ENCODE data around the gene SPSB3. TPM values are rescaled to one million over a fixed set of nuclear protein-coding genes. Genes with fewer than 3 reads are reported as not detected.

The SPSB3 gene
- total RNA-seq, 4 donors from 2014 or later: 76.4 to 148 (median 102) TPM

GRCh38 chr16:1774448-1774780 is 8.0 kb downstream of the SPSB3 start:
- Histone ChIP-seq H3K9me3 (no peaks in the 10 kb centered on the region), H3K4me1 (peaks cover 0 to 34% (median 19%) of the 10 kb centered on the region in 4 donors), H3K36me3 (peaks cover 0 to 48% (median 0%) of the 10 kb centered on the region in 3 donors), H3K4me3 (peak overlapping the region in 3 of 4 donors; percentile 79 to 99 (median 83)), H3K27ac (no peak overlapping the region), H3K27me3 (no peaks in the 10 kb centered on the region)
- TF ChIP-seq CTCF (IDR thresholded peaks at IDR 0.05) (no peak), POLR2A (IDR thresholded peaks at IDR 0.05) (no peak)
- no peak for DNase-seq

DNA sequence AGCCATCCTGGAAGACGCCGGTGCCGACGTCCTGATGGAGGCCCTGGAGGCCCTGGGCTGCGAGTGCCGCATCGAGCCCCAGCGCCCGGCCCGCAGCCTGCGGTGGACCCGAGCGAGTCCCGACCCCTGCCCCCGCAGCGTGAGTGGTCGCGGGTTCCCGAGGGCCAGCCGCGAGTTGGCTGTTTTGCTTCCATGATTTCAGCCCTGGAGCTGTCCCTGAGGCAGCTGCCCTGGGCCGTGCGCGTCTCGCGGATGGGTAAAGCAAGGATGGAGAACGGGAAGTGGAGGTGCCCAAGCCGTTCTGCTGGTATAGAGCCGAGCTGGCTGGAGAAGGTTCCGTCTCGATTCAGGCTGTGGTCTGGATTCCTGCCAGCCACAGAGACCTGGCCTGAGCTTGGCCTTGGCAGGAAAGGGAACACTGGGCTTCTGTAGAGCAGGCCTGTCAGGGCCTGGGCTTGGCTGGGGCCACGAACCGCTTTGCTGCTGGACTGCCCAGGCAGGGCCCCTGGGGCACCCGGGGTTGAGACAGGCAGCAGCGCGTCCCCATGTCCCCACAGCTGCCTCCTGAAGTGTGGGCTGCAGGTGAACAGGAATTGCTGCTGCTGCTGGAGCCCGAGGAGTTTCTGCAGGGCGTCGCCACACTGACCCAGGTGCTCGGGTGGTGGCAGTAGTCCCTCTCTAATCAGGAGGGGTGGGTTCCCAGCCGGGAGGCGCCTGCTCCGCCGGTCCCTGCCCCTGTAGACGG is 8.5 kb downstream of the SPSB3 start:
- Histone ChIP-seq H3K4me1 (peaks cover 0 to 34% (median 19%) of the 10 kb centered on the region in 4 donors), H3K4me3 (peak overlapping the region; percentile 79 to 99 (median 86)), H3K27ac (peak overlapping the region; percentile 86 to 99 (median 91)), H3K36me3 (peaks cover 0 to 48% (median 0%) of the 10 kb centered on the region in 3 donors), H3K27me3 (no peaks in the 10 kb centered on the region), H3K9me3 (no peaks in the 10 kb centered on the region)
- no peak for TF ChIP-seq POLR2A (IDR thresholded peaks at IDR 0.05)
- TF ChIP-seq CTCF (IDR thresholded peaks at IDR 0.05): no peak
- peak in 2 of 3 donors; percentile 42 to 70 for DNase-seq

- peaks cover 0 to 34% (median 19%) of the 10 kb centered on the region in 4 donors for H3K4me1 ChIP-seq
- TF ChIP-seq POLR2A (IDR thresholded peaks at IDR 0.05) (peak; percentile 69 to 70), CTCF (IDR thresholded peaks at IDR 0.05) (peak; percentile 78 to 90 (median 82))
- no peaks in the 10 kb centered on the region for H3K27me3 ChIP-seq
- H3K4me3 ChIP-seq: peak within 1 kb of the TSS; percentile 79 to 99 (median 86)
- peak; percentile 81 to 91 (median 89) for DNase-seq
- H3K36me3 ChIP-seq: peaks cover 0 to 48% (median 0%) of the 10 kb centered on the region in 3 donors
- no peaks in the 10 kb centered on the region for H3K9me3 ChIP-seq
- peak within 1 kb of the TSS; percentile 86 to 99 (median 91) for H3K27ac ChIP-seq
These were observed 9.3 kb downstream of the SPSB3 start, which contains the start of gene MRPS34 for GRCh38 chr16:1772908-1773702. Gene MRPS34, minus strand, starts transcription at chr16:1773134. Its CDS starts 15 bp downstream, at chr16:1773119.

DNA sequence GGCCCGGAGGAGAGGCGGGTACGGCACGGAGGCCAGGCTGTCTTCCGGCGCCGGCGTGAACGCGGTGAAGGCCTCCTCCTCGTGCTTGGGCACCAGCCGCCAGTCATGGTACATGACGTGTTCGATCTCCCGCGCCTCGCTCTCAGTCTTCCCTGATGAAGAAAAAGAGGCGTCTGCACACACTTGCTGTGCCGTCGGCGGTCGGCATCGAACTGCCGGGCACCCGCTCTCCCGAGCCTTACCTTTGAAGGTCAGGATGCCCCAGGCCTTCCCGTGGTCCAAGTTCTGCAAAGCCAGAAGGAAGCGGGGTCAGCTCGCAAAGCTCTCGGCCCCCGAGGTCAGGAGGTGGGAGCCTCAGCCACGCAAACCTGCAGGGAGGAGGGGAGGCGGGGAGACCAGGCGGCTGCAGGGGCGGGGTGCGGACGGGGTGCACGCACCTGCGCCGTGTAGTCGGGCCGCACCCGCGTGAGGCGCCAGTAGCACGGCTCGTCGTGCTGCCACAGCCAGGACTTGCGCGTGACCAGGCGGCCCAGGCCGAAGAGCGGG is 9.9 kb downstream of the SPSB3 start, which contains the start of gene EME2:
Gene EME2, plus strand, starts transcription at position 449 of the 546 bp plus-strand sequence. CDS start 418 bp downstream, outside the sequence.
- DNase-seq: peak; percentile 33 to 77 (median 62)
- peak within 1 kb of the TSS; percentile 86 to 99 (median 91) for H3K27ac ChIP-seq

More for the DNA sequence above, 9.9 kb downstream of the SPSB3 start, which contains the start of gene EME2:
- peaks cover 0 to 34% (median 19%) of the 10 kb centered on the region in 4 donors for H3K4me1 ChIP-seq
- peak within 1 kb of the TSS; percentile 79 to 99 (median 86) for H3K4me3 ChIP-seq
- TF ChIP-seq POLR2A (IDR thresholded peaks at IDR 0.05) (no peak), CTCF (IDR thresholded peaks at IDR 0.05) (no peak)
- H3K36me3 ChIP-seq: peaks cover 0 to 48% (median 0%) of the 10 kb centered on the region in 3 donors
- no peaks in the 10 kb centered on the region for H3K9me3 ChIP-seq
- no peaks in the 10 kb centered on the region for H3K27me3 ChIP-seq

Measured in Peyer's patch (tissue), 4 donors.